Measurements from ENCODE around the gene ITGB6.

- TF ChIP-seq CTCF (IDR thresholded peaks at IDR 0.05; ENCODE audit: poor library complexity) (no peak), EZH2 (IDR thresholded peaks at IDR 0.05; ENCODE audit: borderline replicate concordance) (no peak)
Measured at GRCh38 chr2:160139991-160140390, 60.1 kb downstream of the ITGB6 start.
